Lower leg skin (tissue), 3 donors: Measurements from ENCODE around the gene GPR26.

Source experiments
- CTCF ChIP-seq, 3 donors: fragments of 450-650 bp; IDR thresholded peaks; one replicate each; pipeline ENCODE4 v1.5.1; 2016; ENCODE audit warnings: antibody characterized with exemption in 3 of 3, mild to moderate bottlenecking in 3 of 3, moderate library complexity in 2 of 3
- POLR2A ChIP-seq, 2 donors: fragments of 450-650 bp; IDR thresholded peaks; one replicate each; pipeline ENCODE4 v1.6.1; 2016 to 2017; ENCODE audit warnings: antibody characterized with exemption in 2 of 2, mild to moderate bottlenecking in 1 of 2, moderate library complexity in 1 of 2

DNA sequence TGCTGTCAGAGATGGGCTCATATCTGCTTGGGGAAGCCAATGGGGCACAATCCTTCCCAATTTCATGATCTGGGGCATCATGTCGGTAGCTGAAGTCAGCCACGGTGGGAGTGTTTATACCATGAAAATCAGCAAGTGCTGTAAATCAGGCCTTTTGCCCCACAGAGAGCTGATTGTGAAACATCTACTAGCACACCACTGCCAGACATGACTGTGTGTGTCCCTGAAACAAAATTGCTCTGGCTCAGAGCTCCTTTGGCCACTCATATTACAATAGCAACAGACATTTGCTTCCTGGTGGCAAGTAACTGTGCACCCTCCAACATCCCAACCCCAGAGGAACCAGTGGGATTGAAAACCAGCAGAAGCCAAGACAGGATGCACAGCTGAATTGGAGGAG, 23.7 kb downstream of the GPR26 start:
- TF ChIP-seq CTCF (IDR thresholded peaks at IDR 0.05) (no peak), POLR2A (IDR thresholded peaks at IDR 0.05) (no peak)
